ENCODE measurements around the gene RPN2.

RPN2 gene

GRCh38 chr20:37218441-37218840, 39.3 kb downstream of the RPN2 start:
- ATAC-seq (ENCODE audit: low read depth) (no peak), DNase-seq (ENCODE audit: low spot score in 2 of 2) (no peak)
- H3K27me3 Mint-ChIP-seq, result no peaks in the 10 kb centered on the region
- no peak overlapping the region for H3K4me3 Mint-ChIP-seq
- H3K9me3 Mint-ChIP-seq, result no peaks in the 10 kb centered on the region
- H3K4me1 Mint-ChIP-seq, result peaks cover 6% of the 10 kb centered on the region
- no peak overlapping the region for H3K27ac Mint-ChIP-seq
- peaks cover 26% of the 10 kb centered on the region for H3K36me3 Mint-ChIP-seq

GRCh38 chr20:37218976-37219375, 39.8 kb downstream of the RPN2 start:
- no peak overlapping the region for H3K27ac Mint-ChIP-seq
- H3K36me3 Mint-ChIP-seq, result peaks cover 31% of the 10 kb centered on the region
- no peak for DNase-seq (ENCODE audit: low spot score in 2 of 2)
- no peak for ATAC-seq (ENCODE audit: low read depth)
- peaks cover 6% of the 10 kb centered on the region for H3K4me1 Mint-ChIP-seq
- no peak overlapping the region for H3K4me3 Mint-ChIP-seq
- no peaks in the 10 kb centered on the region for H3K9me3 Mint-ChIP-seq
- no peaks in the 10 kb centered on the region for H3K27me3 Mint-ChIP-seq

DNA sequence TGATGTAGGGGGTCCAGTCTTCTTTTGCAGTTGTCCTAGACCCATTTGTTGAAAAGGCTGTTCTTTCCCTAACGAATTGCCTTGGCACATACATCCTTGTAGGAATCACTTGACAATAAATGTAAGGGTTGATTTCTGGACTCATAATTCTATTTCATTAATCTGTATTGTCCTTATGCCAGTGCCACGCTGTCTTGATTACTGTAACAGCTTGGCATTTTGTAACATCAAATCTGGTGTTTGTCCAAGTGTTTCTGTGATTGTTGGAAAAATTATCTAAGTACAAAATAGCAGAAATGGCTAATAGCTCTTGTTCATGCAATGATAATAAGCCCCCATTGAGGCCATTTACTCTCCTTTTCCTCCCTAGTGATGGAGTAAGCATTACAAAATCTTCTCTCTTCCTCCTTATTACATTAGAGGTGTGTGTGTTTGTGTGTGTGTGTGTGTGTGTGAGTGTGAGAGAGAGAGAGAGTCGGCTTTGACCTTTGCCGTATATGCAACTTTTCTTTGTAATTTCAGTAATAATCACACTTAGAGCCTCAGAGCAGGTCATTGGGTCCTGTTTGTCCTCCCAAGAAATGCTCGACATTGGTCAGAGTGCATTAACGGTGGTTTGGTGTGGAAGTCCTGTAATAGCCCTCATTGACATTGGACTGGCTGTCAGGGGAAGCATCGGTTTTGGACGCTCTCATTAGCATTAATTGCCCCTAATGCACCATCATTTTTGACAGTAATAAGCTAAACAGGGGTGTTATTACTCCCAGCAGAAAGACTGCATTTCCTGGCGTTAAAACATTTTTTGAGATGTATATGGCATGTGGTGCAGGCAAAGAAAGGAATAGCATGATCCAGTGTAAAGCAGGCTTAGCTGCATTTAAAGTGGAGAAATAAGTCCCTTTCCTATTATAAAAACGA, 40.9 kb downstream of the RPN2 start:
- ATAC-seq (ENCODE audit: low read depth) (no peak), DNase-seq (ENCODE audit: low spot score in 2 of 2) (no peak)
- Mint-ChIP-seq H3K27ac (no peak overlapping the region), H3K4me3 (no peak overlapping the region), H3K9me3 (no peaks in the 10 kb centered on the region), H3K27me3 (no peaks in the 10 kb centered on the region), H3K4me1 (peaks cover 6% of the 10 kb centered on the region), H3K36me3 (peaks cover 29% of the 10 kb centered on the region)

- Mint-ChIP-seq H3K9me3 (no peaks in the 10 kb centered on the region), H3K27me3 (no peaks in the 10 kb centered on the region), H3K36me3 (peaks cover 32% of the 10 kb centered on the region), H3K4me1 (peaks cover 6% of the 10 kb centered on the region), H3K27ac (no peak overlapping the region), H3K4me3 (no peak overlapping the region)
- ATAC-seq (ENCODE audit: low read depth), result no peak
- DNase-seq (ENCODE audit: low spot score in 2 of 2), result no peak
Observed at GRCh38 chr20:37220731-37221130, 41.6 kb downstream of the RPN2 start.

DNA sequence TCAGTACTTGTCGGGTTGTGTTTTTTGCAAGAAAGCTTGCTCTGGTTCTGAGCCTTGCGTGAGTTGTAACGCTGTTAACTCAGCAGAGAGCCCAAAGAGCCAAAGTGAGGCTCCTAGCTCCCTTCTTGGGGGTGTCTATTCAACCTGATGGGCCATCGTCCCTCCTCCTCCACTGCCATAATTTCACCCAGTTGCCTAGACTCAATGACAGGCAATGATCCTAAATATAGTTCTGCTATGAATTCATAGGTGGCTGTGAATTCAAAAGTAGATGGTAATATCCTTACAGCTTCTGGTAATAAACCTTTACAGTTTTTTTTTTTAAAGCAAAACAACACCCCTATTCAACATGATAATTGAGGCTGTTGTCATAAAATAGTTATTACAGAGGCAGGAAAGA, 43.0 kb downstream of the RPN2 start:
- H3K27ac Mint-ChIP-seq, result no peak overlapping the region
- H3K36me3 Mint-ChIP-seq, result peaks cover 30% of the 10 kb centered on the region
- peaks cover 6% of the 10 kb centered on the region for H3K4me1 Mint-ChIP-seq
- H3K27me3 Mint-ChIP-seq, result no peaks in the 10 kb centered on the region
- H3K9me3 Mint-ChIP-seq, result no peaks in the 10 kb centered on the region
- no peak overlapping the region for H3K4me3 Mint-ChIP-seq
- ATAC-seq (ENCODE audit: low read depth), result no peak
- DNase-seq (ENCODE audit: low spot score in 2 of 2), result no peak

GRCh38 chr20:37223053-37223452, 43.9 kb downstream of the RPN2 start:
- Mint-ChIP-seq H3K27ac (no peak overlapping the region), H3K9me3 (no peaks in the 10 kb centered on the region), H3K4me1 (peaks cover 6% of the 10 kb centered on the region), H3K36me3 (peaks cover 34% of the 10 kb centered on the region), H3K27me3 (no peaks in the 10 kb centered on the region), H3K4me3 (no peak overlapping the region)
- DNase-seq (ENCODE audit: low spot score in 2 of 2) (no peak), ATAC-seq (ENCODE audit: low read depth) (peak; percentile 70)

GRCh38 chr20:37225146-37225545, 46.0 kb downstream of the RPN2 start:
- Mint-ChIP-seq H3K27me3 (no peaks in the 10 kb centered on the region), H3K27ac (no peak overlapping the region), H3K4me3 (no peak overlapping the region), H3K4me1 (peaks cover 4% of the 10 kb centered on the region), H3K9me3 (no peaks in the 10 kb centered on the region), H3K36me3 (peaks cover 35% of the 10 kb centered on the region)
- DNase-seq (ENCODE audit: low spot score in 2 of 2), result no peak
- ATAC-seq (ENCODE audit: low read depth), result no peak

DNA sequence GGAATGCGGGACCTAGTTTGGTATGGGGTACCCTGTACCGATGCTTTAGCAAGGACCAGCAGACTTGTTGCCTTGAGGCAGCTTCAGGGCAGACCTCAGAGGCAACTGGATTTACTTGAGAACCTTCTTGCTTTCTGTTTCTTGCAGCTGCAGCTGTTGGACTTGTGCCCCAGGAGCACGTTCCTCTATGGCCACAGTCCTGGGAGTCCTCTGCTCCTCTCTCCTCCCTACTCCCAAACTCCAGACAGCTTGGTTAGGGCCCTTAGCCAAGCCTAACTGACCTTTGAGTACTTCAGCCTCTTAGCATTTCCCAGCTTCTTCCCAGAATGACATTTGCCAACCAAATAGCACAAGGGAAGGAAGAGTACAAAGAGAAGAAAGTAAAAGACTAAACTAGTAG, 47.8 kb downstream of the RPN2 start:
- Mint-ChIP-seq H3K36me3 (peaks cover 46% of the 10 kb centered on the region), H3K9me3 (no peaks in the 10 kb centered on the region), H3K4me3 (no peak overlapping the region), H3K4me1 (peaks cover 4% of the 10 kb centered on the region), H3K27ac (no peak overlapping the region), H3K27me3 (no peaks in the 10 kb centered on the region)
- DNase-seq (ENCODE audit: low spot score in 2 of 2), result no peak
- ATAC-seq (ENCODE audit: low read depth), result no peak

GRCh38 chr20:37228082-37228481, 49.0 kb downstream of the RPN2 start:
- DNase-seq (ENCODE audit: low spot score in 2 of 2), result no peak
- no peaks in the 10 kb centered on the region for H3K27me3 Mint-ChIP-seq

DNA sequence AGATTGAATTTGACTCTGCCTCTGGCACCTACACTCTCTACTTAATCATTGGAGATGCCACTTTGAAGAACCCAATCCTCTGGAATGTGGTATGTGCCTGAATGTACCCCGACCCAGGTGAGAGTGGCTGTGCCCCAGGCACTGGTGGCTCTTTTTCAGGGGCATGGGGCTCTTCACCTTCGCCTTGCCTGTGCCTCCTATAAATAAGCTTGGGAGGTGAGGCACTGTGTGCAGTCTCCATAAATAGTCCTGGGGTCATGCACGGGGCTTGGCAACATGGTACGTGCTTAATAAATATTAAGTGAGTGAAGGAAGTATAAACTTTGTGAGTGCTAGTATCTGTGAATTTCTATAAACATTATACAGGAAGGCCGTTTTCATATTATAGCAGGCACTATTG, 49.5 kb downstream of the RPN2 start:
- Mint-ChIP-seq H3K9me3 (no peaks in the 10 kb centered on the region), H3K4me1 (no peaks in the 10 kb centered on the region), H3K27ac (no peak overlapping the region), H3K4me3 (no peak overlapping the region), H3K36me3 (peaks cover 52% of the 10 kb centered on the region), H3K27me3 (no peaks in the 10 kb centered on the region)
- DNase-seq (ENCODE audit: low spot score in 2 of 2) (no peak), ATAC-seq (ENCODE audit: low read depth) (no peak)

More at GRCh38 chr20:37228082-37228481, 49.0 kb downstream of the RPN2 start:
- H3K9me3 Mint-ChIP-seq, result no peaks in the 10 kb centered on the region
- H3K27ac Mint-ChIP-seq, result no peak overlapping the region
- H3K4me3 Mint-ChIP-seq, result no peak overlapping the region
- H3K36me3 Mint-ChIP-seq, result peaks cover 55% of the 10 kb centered on the region
- ATAC-seq (ENCODE audit: low read depth), result no peak
- H3K4me1 Mint-ChIP-seq, result peaks cover under 1% of the 10 kb centered on the region

DNA sequence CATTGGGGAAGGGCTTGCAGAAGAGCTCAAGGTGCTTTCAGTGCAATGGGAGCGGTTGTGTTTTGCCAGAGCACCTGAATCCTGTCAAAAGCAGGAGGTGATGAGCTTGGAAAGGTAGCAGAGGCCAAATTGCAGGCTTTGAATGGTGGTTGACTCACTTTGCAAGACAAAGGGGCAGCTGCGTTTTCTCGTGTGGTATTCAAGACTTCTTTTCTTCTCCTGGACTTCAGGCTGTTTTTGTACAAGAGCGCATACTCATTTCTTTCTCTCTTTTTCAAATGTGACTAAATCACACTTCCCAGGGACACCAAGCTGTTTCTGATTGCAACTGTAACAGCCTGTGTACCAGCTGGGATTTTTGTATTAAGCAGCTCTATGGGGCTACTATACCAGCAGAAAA, 50.2 kb downstream of the RPN2 start:
- no peak for DNase-seq (ENCODE audit: low spot score in 2 of 2)
- Mint-ChIP-seq H3K4me3 (no peak overlapping the region), H3K27ac (no peak overlapping the region), H3K9me3 (no peaks in the 10 kb centered on the region), H3K27me3 (no peaks in the 10 kb centered on the region), H3K4me1 (no peaks in the 10 kb centered on the region), H3K36me3 (peaks cover 54% of the 10 kb centered on the region)
- no peak for ATAC-seq (ENCODE audit: low read depth)

- no peak overlapping the region for H3K27ac Mint-ChIP-seq
- no peaks in the 10 kb centered on the region for H3K9me3 Mint-ChIP-seq
- H3K4me1 Mint-ChIP-seq, result no peaks in the 10 kb centered on the region
- no peak overlapping the region for H3K4me3 Mint-ChIP-seq
- H3K27me3 Mint-ChIP-seq, result no peaks in the 10 kb centered on the region
- peaks cover 55% of the 10 kb centered on the region for H3K36me3 Mint-ChIP-seq
- DNase-seq (ENCODE audit: low spot score in 2 of 2), result no peak
- ATAC-seq (ENCODE audit: low read depth), result no peak
Observed at GRCh38 chr20:37230200-37230599, 51.1 kb downstream of the RPN2 start.

GRCh38 chr20:37231947-37232630, 53.0 kb downstream of the RPN2 start:
- no peaks in the 10 kb centered on the region for H3K4me1 Mint-ChIP-seq
- H3K27me3 Mint-ChIP-seq, result no peaks in the 10 kb centered on the region
- no peak overlapping the region for H3K4me3 Mint-ChIP-seq
- no peaks in the 10 kb centered on the region for H3K9me3 Mint-ChIP-seq
- no peak for DNase-seq (ENCODE audit: low spot score in 2 of 2)
- no peak overlapping the region for H3K27ac Mint-ChIP-seq
- no peak for ATAC-seq (ENCODE audit: low read depth)
- peaks cover 58% of the 10 kb centered on the region for H3K36me3 Mint-ChIP-seq

DNA sequence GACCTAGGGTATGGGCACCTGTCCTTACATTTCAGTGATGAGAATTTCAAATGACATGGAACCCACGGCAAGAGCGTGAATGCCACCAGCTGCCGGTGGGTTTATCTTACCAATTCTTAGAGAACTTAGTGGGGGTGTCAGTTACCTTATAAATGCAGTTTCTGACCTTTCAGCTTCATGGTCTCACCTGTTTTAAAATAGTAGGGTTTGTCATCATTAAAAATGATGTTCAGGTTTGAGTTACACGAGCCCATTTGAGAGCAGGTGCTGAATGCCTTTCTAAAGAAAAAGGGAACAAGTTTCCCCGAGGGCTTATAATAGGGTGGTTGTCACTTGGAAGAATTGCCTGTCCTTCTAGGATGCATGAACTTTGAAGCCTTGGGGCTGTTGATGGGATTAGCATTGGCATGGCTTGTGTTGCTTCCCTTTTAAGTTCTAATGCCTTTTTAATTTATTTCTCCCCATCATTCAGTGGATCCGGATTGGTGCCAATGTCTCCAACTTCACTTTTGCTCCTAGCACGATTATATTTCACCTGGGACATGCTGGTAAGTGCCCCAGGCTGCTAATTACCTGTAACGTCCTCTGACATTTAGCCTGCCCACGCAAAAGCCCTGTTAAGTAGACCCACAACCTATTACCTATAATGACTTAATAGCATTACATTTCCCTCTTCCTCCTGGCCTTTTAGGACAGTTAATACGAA, 54.6 kb downstream of the RPN2 start:
- DNase-seq (ENCODE audit: low spot score in 2 of 2) (no peak), ATAC-seq (ENCODE audit: low read depth) (no peak)
- peaks cover 57% of the 10 kb centered on the region for H3K36me3 Mint-ChIP-seq
- no peak overlapping the region for H3K27ac Mint-ChIP-seq
- no peaks in the 10 kb centered on the region for H3K4me1 Mint-ChIP-seq
- no peaks in the 10 kb centered on the region for H3K9me3 Mint-ChIP-seq
- H3K27me3 Mint-ChIP-seq, result no peaks in the 10 kb centered on the region
- H3K4me3 Mint-ChIP-seq, result no peak overlapping the region
